ENCODE results near the gene STOM.
"Not testable (repeated sequence)": the region's sequence is repeated elsewhere in the genome, so short reads cannot be mapped to it uniquely, and the experiment has no call there.

The STOM gene

GRCh38 chr9:121298689-121299466 lies 71.2 kb downstream of the STOM start:
- no peak for DNase-seq

DNA sequence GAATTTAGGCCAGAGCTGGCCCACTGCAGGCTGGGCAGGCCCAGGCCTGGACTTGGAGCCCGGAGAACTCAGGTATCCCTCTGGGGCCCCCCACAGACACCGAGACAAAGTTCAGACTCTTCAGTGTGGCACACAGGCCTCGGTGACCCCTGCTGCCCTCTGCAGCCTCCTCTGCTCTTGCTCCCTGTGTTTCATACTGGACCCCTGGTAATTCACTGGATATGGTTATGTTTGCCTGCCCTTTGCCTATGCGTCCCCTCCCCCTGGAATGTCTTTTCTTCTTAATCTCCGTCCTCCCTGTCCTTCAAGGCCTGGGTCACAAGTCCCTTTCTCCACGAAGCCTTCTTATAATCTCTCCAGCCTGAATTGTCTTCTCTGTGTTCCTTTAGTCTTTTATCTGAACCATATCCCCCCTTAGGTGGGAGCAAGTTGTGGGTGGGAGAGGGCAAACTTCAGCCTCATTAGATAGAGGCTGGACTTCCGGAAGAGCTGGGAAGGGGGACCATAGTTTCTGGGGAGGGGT lies 72.0 kb downstream of the STOM start:
- no peak for DNase-seq

DNA sequence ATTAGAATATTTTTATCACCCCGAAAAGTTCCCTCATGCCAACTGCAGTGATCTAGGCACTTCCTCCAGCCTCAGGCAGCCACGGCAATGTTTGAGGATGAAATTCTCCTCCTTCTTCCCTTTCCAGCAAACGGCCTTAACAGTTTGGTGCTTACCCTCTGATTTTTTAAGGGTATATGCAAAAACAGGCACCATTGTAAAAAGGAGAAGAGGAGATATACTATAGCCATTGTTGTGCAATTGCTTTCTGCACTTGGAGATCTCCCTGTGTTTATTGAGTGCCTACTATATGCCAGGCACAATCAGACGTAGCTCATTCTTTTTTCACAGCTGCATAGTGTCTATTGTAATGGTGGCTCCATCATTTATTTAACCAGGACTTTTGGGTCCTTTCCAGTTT lies 72.7 kb downstream of the STOM start:
- DNase-seq: no peak

- DNase-seq: no peak
Observed at GRCh38 chr9:121296213-121297127, 73.6 kb downstream of the STOM start.

DNA sequence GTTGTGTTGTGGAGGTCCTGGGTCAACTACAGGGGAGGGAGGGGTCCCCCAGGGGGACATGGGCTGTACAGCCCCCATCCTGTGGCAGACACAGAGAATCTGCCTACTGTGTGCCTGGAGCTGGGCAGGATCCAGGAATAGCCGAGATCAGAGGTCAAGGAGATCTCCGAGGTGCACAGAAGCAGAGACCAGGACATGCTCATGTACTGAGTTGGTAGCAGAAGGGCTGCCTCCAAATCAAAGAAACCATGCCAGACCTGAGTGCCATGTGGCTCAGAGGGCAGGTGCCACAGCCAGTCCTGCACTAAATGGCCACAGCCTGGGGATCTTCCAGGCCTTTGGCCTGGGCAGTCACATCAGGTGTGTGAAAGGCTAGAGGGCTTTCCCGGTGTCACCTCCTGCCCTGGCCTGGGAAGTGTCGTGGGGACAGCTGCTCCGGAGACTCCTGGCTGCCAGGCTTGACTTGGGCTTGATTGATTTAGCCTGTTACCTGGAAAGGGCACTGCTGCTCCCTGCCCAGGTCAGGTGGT lies 74.3 kb downstream of the STOM start:
- DNase-seq: no peak

DNA sequence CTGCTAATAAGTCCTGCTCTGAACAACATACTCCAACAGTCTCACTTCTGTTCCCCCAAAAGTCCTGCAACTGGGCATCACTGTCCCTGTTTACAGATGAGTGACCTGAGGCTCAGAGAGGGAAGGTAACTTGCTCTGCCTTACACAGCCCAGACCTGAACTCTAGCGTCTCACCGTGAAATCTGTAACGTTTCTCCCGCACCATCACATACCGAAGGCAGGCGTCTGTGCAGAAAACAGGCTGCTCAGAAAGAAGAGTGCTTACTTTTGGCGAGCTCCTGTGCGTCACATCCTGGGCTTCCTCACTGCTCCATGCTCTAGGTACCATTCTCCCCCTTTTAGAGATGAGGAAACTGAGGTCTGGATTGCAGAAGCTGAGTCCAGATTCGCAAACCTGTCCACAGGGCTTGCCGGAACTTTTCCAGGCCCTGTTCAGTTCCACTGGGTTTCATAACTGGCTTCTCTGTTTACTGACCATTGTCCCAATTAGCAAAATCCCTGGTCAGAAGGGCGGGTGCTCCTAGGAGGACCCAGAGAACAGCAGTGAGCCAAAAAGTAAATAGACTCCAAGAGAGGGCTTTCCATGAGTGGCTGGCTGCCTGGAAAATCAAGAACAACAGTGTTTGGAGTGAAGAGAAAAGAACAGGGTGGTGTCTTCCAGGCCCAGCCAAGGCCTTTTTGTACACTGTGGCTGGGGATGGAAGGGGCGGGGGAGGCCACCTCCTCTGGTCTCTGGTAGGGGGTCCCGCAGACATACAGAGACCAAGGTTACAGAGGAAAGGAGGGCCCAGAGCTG lies 75.0 kb downstream of the STOM start:
- no peak for DNase-seq

GRCh38 chr9:121294151-121294743 lies 75.8 kb downstream of the STOM start:
- DNase-seq: no peak

GRCh38 chr9:121292801-121293241 lies 77.2 kb downstream of the STOM start:
- no peak for DNase-seq

- DNase-seq: no peak
Observed at GRCh38 chr9:121292051-121292450, 78.0 kb downstream of the STOM start.

DNA sequence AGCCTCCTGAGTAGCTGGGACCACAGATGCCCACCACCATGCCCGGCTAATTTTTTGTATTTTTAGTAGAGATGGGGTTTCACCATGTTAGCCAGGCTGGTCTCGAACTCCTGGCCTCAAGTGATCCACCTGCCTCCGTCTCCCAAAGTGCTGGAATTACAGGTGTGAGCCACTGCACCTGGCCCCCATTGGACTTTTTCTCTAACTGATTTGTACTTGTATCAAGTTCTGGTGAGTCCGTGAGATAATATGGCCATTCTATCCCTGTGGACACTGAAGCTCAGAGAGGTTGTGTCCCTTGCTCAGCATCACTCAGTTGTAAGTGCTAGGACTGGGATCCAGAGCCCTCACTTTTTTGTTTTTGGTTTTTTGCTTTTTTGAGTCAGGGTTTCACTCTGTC lies 78.5 kb downstream of the STOM start:
- DNase-seq: not testable (repeated sequence)

GRCh38 chr9:121289772-121290370 lies 80.2 kb downstream of the STOM start:
- no peak for DNase-seq

DNA sequence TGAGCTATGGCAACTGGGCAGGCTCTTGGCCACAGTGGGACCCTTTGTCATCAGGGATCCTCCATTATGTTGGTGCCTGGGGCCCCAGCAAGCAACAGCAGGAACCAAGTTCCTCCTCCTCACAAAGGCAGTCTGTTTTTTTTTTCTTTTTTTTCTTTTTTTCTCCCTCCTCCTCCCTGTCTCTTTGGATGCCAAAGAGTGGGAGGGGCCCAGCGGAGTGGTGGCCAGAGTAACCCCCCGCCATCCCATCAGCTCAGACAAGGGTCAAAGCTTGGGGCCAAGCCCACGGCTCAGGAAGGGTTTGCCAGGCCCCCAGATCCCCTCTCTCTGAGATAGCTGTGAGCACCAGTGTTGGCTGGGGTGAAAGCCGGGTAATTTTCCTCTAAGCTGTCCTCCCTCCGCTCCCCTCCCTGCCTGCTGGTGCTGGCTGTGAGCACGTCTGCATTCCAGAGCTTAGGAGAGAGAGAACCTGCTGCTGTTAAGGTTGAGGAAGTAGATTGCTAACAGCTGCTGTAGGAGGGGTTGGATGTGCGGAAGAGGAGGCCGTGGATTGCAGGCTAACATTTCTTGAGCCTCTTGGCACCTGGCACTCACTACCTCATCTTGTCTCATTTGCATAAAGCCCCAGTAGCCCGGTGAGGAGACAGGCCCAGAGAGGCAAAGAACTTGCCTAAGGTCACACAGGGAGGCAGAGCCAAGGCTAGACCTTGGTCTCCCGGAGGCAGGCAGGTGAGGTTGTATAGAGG lies 80.9 kb downstream of the STOM start:
- no peak for DNase-seq
